HG02840 (cell line): ENCODE results near the gene GLB1L3.
"Not testable (repeated sequence)": the region's sequence is repeated elsewhere in the genome, so short reads cannot be mapped to it uniquely, and the experiment has no call there.

Experiments used
- ATAC-seq: cut with Tn5 transposase; IDR thresholded peaks from one replicate; pipeline ENCODE4 v1.9.1; 2021; ENCODE audit warnings: mild to moderate bottlenecking, moderate library complexity, moderate number of reproducible peaks; ENCODE audit not compliant: unreplicated experiment, low FRiP score

GLB1L3 gene

GRCh38 chr11:134340354-134340964, 64.3 kb downstream of the GLB1L3 start:
- ATAC-seq = no peak

GRCh38 chr11:134341805-134342571, 65.8 kb downstream of the GLB1L3 start:
- ATAC-seq = no peak

GRCh38 chr11:134342572-134343340, 66.6 kb downstream of the GLB1L3 start:
- ATAC-seq = no peak

- no peak for ATAC-seq
Measured at GRCh38 chr11:134343646-134344045, 67.5 kb downstream of the GLB1L3 start.

GRCh38 chr11:134344497-134345236, 68.5 kb downstream of the GLB1L3 start:
- ATAC-seq = not testable (repeated sequence)

- no peak for ATAC-seq
Measured at GRCh38 chr11:134345237-134345550, 69.0 kb downstream of the GLB1L3 start.

GRCh38 chr11:134346101-134346975, 70.2 kb downstream of the GLB1L3 start:
- ATAC-seq = no peak

- ATAC-seq = no peak
Measured at GRCh38 chr11:134346976-134347350, 70.8 kb downstream of the GLB1L3 start.

GRCh38 chr11:134347441-134347840, 71.3 kb downstream of the GLB1L3 start:
- ATAC-seq = no peak

- no peak for ATAC-seq
Measured at GRCh38 chr11:134349109-134349801, 73.1 kb downstream of the GLB1L3 start.

- no peak for ATAC-seq
Measured at GRCh38 chr11:134349802-134350355, 73.7 kb downstream of the GLB1L3 start.

GRCh38 chr11:134350381-134350780, 74.2 kb downstream of the GLB1L3 start:
- no peak for ATAC-seq

- no peak for ATAC-seq
Measured at GRCh38 chr11:134352111-134352510, 75.9 kb downstream of the GLB1L3 start.

GRCh38 chr11:134355136-134355535, 79.0 kb downstream of the GLB1L3 start:
- ATAC-seq = no peak

GRCh38 chr11:134355656-134356055, 79.5 kb downstream of the GLB1L3 start:
- ATAC-seq = no peak

- no peak for ATAC-seq
Measured at GRCh38 chr11:134356656-134357544, 80.7 kb downstream of the GLB1L3 start.

- ATAC-seq = no peak
Measured at GRCh38 chr11:134357545-134357839, 81.3 kb downstream of the GLB1L3 start.

- no peak for ATAC-seq
Measured at GRCh38 chr11:134358165-134358855, 82.1 kb downstream of the GLB1L3 start.
